Activated T-helper 1 cell treated with anti-CD3 and anti-CD28 coated beads, Interleukin-12 subunit alpha, Interleukin-12 subunit beta, Interleukin-2, Interleukin-4 antibody, amounts not matched to agents 30 ng/mL and 10 ng/mL and 1 ng/mL, durations not matched to agents 14 hours and 24 hours and 36 hours (primary cell): ENCODE results near the gene PPP1R9A. TPM values are rescaled to one million over a fixed set of nuclear protein-coding genes. Genes with fewer than 3 reads are reported as not detected.
"Not testable (repeated sequence)": the region's sequence is repeated elsewhere in the genome, so short reads cannot be mapped to it uniquely, and the experiment has no call there.

ENCODE experiments used
- DNase-seq: peaks from one replicate; pipeline ENCODE4 v3.0.0; 2021; ENCODE audit warnings: low spot score
- H3K27ac Mint-ChIP-seq: one replicate; pipeline ENCODE4 v1.8.0; 2021; ENCODE audit warnings: mild to moderate bottlenecking, mixed read lengths
- H3K27me3 Mint-ChIP-seq: one replicate; pipeline ENCODE4 v1.8.0; 2022; ENCODE audit warnings: mild to moderate bottlenecking, moderate library complexity, mixed read lengths; ENCODE audit not compliant: insufficient read depth
- H3K36me3 Mint-ChIP-seq: one replicate; pipeline ENCODE4 v1.8.0; 2021; ENCODE audit warnings: low read depth, mixed read lengths
- H3K4me1 Mint-ChIP-seq: one replicate; pipeline ENCODE4 v1.8.0; 2021; ENCODE audit warnings: low read depth, mixed read lengths
- H3K4me3 Mint-ChIP-seq: one replicate; pipeline ENCODE4 v1.8.0; 2021; ENCODE audit warnings: mild to moderate bottlenecking, moderate library complexity, mixed read lengths
- H3K9me3 Mint-ChIP-seq: one replicate; pipeline ENCODE4 v1.8.0; 2021; ENCODE audit warnings: mixed read lengths
- intact Hi-C: fragments of 100-400 bp; cut with micrococcal nuclease; formaldehyde crosslinking; loops from one replicate; pipeline ENCODE4 v1.15.1; 2024
- total RNA-seq: library from RNA; stranded (reverse); gene quantifications from 2 replicates; pipeline ENCODE4 v1.2.3, GENCODE V29; 2022

Gene PPP1R9A
- total RNA-seq, 1 donor from 2014 or later: not detected

DNA sequence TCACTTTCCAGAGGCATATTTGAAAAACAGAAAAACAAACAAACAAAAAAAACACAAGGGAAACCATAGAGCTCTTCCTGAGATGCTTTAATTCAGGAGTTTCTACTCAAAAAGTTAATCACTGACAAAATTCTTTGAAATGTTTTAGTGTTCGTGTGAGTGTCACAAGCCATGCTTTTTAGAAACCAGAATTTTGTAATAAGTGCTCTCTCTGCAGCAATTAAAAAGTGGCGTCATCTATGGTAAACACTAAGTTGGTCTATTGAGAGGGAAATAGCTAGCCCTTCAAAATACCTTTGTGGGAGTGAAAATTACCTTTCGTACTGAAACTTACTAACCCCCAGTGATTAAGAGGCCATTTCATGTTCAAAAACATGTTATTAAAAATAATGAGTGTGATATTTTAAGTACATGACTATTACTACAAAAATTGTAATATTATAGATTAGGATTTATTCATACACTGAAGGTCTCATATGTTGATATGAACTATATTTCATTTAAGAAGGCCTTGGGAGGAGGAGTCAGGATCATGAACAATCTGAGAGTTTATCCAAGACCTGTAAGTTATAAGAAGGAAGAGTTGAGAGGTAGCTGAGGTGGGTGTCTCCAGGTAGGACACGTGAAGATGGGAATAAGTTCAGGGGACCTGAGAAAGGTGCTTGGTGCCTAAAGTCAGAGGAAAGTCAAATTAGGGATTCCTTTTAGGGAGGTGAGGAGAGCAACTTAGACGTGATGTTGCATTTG, 94.6 kb downstream of the PPP1R9A start:
- Mint-ChIP-seq H3K4me3 (no peak overlapping the region), H3K27me3 (no peaks in the 10 kb centered on the region), H3K4me1 (no peaks in the 10 kb centered on the region), H3K27ac (no peak overlapping the region), H3K9me3 (no peaks in the 10 kb centered on the region), H3K36me3 (no peaks in the 10 kb centered on the region)
- intact Hi-C loops: no loop called here
- DNase-seq: no peak

DNA sequence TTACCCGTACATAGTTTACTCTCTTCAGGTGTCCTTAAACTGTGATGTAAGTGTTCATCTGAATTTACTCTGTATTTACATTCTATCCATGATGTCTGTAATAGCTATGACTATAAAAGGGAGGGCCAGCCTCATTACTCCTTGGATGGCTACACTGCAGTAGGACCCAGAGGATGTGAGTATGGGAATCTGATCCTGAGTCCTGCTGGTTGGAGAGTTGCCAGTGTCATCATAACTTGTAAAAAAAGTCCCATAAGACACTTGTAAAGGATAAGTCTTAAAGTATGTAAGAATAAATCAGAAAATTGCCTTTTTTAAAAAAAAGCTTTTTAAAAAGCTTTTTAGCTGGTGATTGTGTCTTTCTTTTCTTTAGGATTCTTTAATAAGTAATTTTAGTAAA, 95.4 kb downstream of the PPP1R9A start:
- Mint-ChIP-seq H3K27me3 (no peaks in the 10 kb centered on the region), H3K9me3 (no peaks in the 10 kb centered on the region), H3K4me3 (no peak overlapping the region), H3K36me3 (no peaks in the 10 kb centered on the region), H3K27ac (no peak overlapping the region), H3K4me1 (no peaks in the 10 kb centered on the region)
- intact Hi-C loops: no loop called here
- DNase-seq: no peak

DNA sequence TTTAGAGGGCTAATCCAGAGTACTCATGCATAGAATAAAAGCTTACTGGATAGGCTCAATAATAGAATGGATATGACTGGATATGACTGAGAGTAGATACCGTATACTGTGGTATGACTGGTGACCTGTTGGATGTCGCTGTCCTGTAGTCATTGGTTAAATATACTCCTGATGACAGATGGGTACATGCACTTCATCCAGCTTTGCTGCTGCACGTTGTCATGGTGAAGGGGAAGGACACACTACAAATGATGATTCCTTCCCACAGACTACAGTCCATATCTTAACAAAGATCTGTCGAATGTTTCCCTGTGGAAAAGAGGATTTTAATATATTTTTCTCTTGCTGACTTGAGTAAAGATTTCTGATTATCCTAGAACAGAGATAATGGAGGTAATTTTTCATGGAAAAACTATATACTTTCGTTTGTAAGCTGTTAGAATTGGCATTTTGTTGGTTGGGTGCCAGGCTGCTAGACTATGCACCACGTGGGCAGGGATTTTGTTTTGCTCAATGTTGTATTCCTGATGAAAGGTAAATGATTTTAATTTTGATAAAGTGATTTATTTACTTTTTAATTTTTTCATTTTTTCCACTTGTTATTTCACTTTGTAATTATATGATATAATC, 97.3 kb downstream of the PPP1R9A start:
- DNase-seq: no peak
- intact Hi-C loops: no loop called here
- Mint-ChIP-seq H3K27me3 (no peaks in the 10 kb centered on the region), H3K9me3 (no peaks in the 10 kb centered on the region), H3K36me3 (no peaks in the 10 kb centered on the region), H3K4me1 (no peaks in the 10 kb centered on the region), H3K4me3 (no peak overlapping the region), H3K27ac (no peak overlapping the region)

DNA sequence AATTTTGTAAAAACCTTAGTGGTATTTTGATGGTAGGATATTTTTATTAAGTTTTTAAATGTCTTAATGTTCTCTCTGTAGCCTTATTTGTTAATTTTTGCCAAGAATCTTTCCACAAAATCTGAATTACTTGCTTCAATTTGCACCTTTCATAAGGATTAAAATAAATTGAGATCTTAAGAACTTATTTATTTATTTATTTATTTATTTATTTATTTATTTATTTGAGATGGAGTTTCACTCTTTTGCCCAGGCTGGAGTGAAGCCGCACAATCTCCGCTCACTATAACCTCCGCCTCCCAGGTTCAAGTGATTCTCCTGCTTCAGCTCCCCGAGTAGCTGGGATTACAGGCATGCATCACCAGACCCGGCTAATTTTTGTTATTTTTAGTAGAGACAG, 98.6 kb downstream of the PPP1R9A start:
- Mint-ChIP-seq H3K36me3 (no peaks in the 10 kb centered on the region), H3K9me3 (no peaks in the 10 kb centered on the region), H3K4me3 (no peak overlapping the region), H3K27ac (no peak overlapping the region), H3K27me3 (no peaks in the 10 kb centered on the region), H3K4me1 (no peaks in the 10 kb centered on the region)
- intact Hi-C loops: no loop called here
- DNase-seq: no peak

DNA sequence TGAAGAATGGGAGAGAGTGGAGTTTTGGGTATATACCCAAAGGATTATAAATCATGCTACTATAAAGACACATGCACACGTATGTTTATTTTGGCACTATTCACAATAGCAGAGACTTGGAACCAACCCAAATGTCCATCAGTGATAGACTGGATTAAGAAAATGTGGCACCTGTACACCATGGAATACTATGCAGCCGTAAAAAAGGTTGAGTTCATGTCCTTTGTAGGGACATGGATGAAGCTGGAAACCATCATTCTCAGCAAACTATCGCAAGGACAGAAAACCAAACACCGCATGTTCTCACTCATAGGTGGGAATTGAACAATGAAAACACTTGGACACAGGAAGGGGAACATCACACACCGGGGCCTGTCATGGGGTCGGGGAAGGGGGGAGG, 101.4 kb downstream of the PPP1R9A start:
- DNase-seq, H3K27ac Mint-ChIP-seq, H3K27me3 Mint-ChIP-seq, intact Hi-C loops, H3K4me1 Mint-ChIP-seq, H3K36me3 Mint-ChIP-seq, H3K9me3 Mint-ChIP-seq, H3K4me3 Mint-ChIP-seq: not testable (repeated sequence)

DNA sequence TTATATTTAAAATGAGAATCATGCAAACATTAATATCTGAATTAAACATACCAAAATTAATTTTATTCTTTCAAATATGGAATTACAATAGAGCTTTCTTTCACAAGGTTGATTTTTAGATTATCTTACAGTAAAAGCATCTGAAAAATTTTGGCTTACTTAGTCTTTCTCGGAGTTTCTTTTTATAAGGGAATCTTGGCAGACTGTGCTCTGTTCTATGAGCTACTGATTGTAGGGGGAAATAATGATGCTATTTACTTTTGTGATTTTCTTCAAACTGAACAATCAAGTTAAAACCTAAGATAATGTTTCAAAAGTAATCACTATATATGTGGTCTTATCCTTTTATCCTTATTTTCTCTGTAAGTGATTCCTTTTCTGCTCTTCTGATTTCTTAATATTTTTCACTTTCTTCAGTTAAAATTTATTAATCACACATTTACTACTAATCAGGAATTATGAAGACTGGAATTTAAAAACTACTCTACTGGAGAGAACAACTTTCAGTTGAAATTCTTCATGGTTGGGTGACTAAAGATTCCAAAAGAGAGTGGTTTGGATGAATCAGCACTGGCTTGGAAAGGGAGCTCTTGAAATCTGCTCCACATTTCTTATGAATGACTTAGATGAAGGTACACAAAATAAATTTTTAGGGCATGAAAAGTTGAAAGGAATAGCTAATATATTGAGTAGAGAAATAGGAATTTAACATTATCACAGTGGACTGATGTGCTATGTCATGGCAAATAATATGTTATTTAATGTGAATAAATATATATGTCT, 103.9 kb downstream of the PPP1R9A start:
- Mint-ChIP-seq H3K4me3 (no peak overlapping the region), H3K36me3 (no peaks in the 10 kb centered on the region), H3K27ac (no peak overlapping the region), H3K9me3 (no peaks in the 10 kb centered on the region), H3K27me3 (no peaks in the 10 kb centered on the region), H3K4me1 (no peaks in the 10 kb centered on the region)
- no peak for DNase-seq
- intact Hi-C loops: no loop called here

DNA sequence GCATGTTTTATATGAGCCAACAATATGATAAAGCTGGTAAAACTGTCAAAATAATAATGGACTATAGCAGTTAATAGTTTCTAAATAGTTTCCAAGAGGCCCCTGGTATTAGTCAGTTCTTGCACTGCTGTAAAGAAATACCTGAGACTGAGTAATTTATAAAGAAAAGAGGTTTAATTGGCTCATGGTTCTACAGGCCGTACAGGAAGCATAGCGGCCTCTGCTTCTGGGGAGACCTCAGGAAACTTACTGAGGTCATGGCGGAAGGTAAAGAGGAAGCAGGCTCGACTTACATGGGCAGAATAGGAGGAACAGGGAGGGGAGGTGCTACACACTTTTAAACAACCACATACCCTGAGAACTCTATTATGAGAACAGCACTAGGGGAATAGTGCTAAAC, 104.6 kb downstream of the PPP1R9A start:
- Mint-ChIP-seq H3K27me3 (no peaks in the 10 kb centered on the region), H3K4me1 (no peaks in the 10 kb centered on the region), H3K4me3 (no peak overlapping the region), H3K27ac (no peak overlapping the region), H3K9me3 (no peaks in the 10 kb centered on the region), H3K36me3 (no peaks in the 10 kb centered on the region)
- DNase-seq: no peak
- intact Hi-C loops: no loop called here

DNA sequence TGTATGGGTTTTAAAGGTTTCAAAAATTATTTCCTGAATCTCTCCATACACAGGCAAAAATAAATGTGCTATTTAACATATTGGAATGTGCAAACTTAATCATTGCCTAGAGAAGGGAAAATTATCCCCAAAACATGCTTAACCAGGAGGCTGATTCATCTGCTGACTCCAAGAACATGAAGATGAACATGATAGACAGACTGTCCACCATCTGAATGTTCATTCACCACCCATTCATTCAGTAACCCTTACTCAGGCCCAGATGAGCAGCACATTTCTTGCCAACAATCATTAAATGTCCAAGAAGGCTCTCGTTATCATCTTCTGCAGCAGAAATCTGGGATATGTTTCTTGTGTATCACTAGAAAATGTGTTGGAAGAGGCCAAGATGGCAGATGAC, 110.6 kb downstream of the PPP1R9A start:
- intact Hi-C loops: no loop called here
- Mint-ChIP-seq H3K9me3 (no peaks in the 10 kb centered on the region), H3K27ac (no peak overlapping the region), H3K4me3 (no peak overlapping the region), H3K36me3 (no peaks in the 10 kb centered on the region), H3K27me3 (no peaks in the 10 kb centered on the region), H3K4me1 (no peaks in the 10 kb centered on the region)
- no peak for DNase-seq

DNA sequence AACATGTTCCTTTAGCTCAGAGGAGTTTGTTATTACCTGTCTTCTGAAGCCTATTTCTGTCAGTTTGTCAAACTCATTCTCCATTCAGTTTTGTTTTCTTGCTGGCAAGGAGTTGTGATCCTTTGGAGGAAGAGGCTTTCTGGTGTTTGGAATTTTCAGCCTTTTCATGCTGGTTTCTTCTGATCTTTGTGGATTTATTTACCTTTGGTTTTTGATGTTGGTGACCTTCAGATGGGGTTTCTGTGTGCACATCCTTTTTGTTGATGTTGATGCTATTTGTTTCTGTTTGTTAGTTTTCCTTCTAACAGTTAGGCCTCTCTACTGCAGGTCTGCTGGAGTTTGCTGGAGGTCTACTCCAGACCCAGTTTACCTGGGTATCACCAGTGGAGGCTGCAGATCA, 118.6 kb downstream of the PPP1R9A start:
- DNase-seq: no peak
- no peaks in the 10 kb centered on the region for H3K36me3 Mint-ChIP-seq
- peaks cover 12% of the 10 kb centered on the region for H3K9me3 Mint-ChIP-seq
- no peaks in the 10 kb centered on the region for H3K27me3 Mint-ChIP-seq
- H3K4me3 Mint-ChIP-seq: no peak overlapping the region
- intact Hi-C loops: no loop called here
- H3K4me1 Mint-ChIP-seq: no peaks in the 10 kb centered on the region
- no peak overlapping the region for H3K27ac Mint-ChIP-seq

DNA sequence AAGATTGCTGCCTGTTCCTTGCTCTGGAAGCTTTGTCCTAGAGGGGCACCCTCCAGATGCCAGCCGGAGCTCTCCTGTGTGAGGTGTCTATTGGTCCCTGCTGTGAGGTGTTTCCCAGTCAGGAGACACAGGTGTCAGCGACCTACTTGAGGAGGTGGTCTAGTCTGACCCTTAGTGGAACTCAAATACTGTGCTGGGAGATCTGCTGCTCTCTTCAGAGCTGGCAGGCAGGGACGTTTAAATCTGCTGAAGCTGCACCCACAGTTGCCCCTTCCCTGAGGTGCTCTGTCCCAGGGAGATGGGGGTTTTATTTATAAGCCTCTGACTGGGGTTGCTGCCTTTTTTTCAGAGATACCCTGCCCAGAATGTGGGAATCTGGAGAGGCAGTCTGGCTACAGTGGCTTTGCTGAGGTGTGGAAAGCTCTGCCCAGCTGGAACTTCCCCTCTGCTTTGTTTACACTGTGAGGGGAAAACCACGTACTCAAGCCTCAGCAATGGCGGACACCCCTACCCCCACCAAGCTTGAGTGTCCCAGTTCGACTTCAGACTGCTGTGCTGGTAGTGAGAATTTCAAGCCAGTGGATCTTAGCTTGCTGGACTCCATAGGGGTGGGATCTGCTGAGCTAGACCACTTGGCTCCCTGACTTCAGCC, 119.2 kb downstream of the PPP1R9A start:
- intact Hi-C loops: no loop called here

DNA sequence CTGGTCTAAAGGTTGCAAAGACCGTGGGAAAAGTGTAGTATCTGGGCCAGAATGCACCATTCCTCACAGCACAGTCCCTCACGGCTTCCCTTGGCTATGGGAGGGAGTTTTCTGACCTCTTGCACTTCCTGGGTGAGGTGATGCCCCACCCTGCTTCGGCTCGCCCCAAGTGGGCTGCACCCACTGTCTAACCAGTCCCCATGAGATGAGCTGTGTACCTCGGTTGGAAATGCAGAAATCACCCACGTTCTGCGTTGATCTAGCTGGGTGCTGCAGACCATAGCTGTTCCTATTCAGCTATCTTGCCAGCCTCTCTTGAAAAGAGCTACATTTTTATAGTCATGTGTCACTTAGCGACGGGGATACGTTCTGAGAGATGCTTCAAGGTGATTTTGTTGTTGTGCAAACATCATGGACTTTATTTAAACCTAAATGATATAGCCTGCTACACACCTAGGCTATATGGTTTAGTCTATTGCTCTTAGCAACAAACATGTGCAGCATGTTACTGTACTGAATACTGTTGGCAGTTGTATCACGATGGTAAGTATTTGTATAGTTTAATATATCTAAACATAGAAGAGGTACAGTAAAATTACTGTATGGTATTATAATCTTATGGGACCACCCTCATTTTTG, 120.0 kb downstream of the PPP1R9A start:
- Mint-ChIP-seq H3K36me3 (no peaks in the 10 kb centered on the region), H3K27me3 (no peaks in the 10 kb centered on the region)
- intact Hi-C loops: no loop called here

More for the DNA sequence above, 119.2 kb downstream of the PPP1R9A start:
- peaks cover 12% of the 10 kb centered on the region for H3K9me3 Mint-ChIP-seq
- no peak overlapping the region for H3K4me3 Mint-ChIP-seq
- no peaks in the 10 kb centered on the region for H3K36me3 Mint-ChIP-seq
- H3K27me3 Mint-ChIP-seq: no peaks in the 10 kb centered on the region
- H3K4me1 Mint-ChIP-seq: no peaks in the 10 kb centered on the region
- DNase-seq: no peak
- H3K27ac Mint-ChIP-seq: no peak overlapping the region

DNA sequence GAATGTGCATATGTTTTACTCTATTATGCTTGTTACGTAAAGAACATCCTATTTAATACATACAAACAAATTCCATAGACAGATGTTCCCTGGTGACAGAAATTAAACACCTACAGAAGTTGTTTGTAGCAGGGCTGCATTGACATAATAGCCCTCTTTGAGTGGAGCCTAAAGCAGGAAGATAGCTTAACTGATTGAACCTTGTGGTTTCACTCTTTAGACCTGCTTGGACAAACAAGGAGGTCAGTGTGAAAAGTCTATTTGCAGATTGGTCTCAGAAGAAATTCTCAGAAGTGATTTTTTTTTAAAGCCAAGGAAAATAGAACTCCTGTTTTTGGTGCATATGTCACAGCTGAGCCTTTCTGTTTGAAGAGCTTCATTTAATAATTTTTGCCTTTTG, 121.3 kb downstream of the PPP1R9A start:
- H3K27me3 Mint-ChIP-seq: no peaks in the 10 kb centered on the region
- H3K27ac Mint-ChIP-seq: no peak overlapping the region
- no peak overlapping the region for H3K4me3 Mint-ChIP-seq
- intact Hi-C loops: no loop called here
- H3K4me1 Mint-ChIP-seq: no peaks in the 10 kb centered on the region
- H3K9me3 Mint-ChIP-seq: peaks cover 7% of the 10 kb centered on the region
- DNase-seq: no peak
- no peaks in the 10 kb centered on the region for H3K36me3 Mint-ChIP-seq

More for the DNA sequence above, 120.0 kb downstream of the PPP1R9A start:
- DNase-seq: no peak
- Mint-ChIP-seq H3K4me1 (no peaks in the 10 kb centered on the region), H3K27ac (no peak overlapping the region), H3K4me3 (no peak overlapping the region), H3K9me3 (peaks cover 12% of the 10 kb centered on the region)
